ENCODE results near the gene TMEM91. TPM values are rescaled to one million over a fixed set of nuclear protein-coding genes. Genes with fewer than 3 reads are reported as not detected.

Gene TMEM91
- total RNA-seq, 1 experiment from 2014 or later = 5.3 TPM

DNA sequence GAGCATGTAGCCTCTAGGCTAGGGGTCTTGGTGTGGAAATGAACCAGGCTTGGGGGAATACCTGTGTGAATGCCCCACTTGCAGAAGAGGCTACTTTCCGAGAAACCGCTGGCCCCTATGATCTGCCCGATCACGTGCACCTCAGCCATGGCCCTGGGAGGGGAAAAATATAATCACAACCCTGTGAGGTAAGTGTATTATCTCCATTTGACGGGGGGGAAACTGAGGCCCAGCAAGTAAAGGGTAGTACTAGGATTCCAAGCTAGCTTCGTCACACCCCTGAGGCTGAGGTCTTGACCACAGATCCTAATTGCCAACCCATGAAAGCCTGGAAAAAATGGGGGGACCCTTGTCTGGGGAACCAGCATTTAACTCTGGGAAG is 13.0 kb upstream of the TMEM91 start (continued):
- TF ChIP-seq HMGXB4 (CRISPR knock-in tag; IDR thresholded peaks at IDR 0.05) (no peak), CREB1 (CRISPR knock-in tag; IDR thresholded peaks at IDR 0.05) (no peak), ZBTB21 (CRISPR knock-in tag; IDR thresholded peaks at IDR 0.05; ENCODE audit: borderline replicate concordance) (no peak)

DNA sequence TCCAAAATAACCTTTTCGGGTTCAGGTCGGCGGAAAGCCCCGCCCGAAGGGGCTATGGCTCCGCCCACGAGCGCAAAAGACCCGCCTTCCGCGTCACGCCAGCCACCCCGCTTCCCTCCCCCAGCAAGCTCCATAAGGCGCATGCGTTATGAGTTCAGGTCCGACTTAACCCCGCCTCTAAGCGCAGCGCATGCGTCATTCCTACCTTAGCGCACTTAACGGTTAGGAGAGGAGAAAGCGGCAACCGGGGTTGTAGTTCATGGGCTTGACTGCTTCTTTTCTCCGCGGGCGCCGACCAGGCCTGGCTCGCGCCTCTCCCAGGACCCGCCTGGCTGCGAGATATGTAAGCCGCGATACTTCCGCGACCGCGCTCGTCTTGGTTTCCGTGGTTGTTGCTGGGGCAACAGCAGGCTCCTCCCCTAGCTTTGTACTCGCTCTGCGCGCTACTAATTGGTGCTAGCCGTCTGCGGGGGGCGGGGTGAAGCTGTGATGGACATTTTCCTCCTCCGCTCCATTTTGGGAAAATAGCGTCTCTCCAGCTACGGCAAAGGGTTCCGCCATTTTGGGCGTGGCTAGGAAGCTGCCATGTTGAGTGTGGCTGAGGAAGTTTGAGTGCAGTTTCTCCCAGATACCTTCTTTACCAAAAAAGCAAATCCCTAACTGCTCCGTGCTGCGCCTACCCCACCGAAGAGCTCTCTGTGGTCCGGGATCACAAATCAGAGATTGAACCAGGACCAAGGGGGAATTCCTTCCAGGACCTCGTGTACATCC is 12.4 kb upstream of the TMEM91 start, which contains the start of gene B9D2:
TSS of gene B9D2 (minus strand) at position 397 of the 771 bp plus-strand sequence. CDS start 630 bp downstream, outside the sequence.
- ATAC-seq (peak; percentile 96), DNase-seq (ENCODE audit: low spot score) (peak; percentile 98)
- H3K9me3 Mint-ChIP-seq = no peaks in the 10 kb centered on the region
- POLR2A ChIA-PET = interaction anchor here (0.7 to 1.7 kb wide), 8 partner anchors 9 to 586 kb away, joined by 3 to 9 read pairs (median 4); partner anchors contain the start of genes CCDC97, DMAC2, HNRNPUL1 and RAB4B
- 0 out of 2 replicates have a peak, but pooled peaks have one; percentile 9 for TF ChIP-seq CREM (CRISPR knock-in tag; IDR thresholded peaks at IDR 0.05)
- TF ChIP-seq, protein P1, sequence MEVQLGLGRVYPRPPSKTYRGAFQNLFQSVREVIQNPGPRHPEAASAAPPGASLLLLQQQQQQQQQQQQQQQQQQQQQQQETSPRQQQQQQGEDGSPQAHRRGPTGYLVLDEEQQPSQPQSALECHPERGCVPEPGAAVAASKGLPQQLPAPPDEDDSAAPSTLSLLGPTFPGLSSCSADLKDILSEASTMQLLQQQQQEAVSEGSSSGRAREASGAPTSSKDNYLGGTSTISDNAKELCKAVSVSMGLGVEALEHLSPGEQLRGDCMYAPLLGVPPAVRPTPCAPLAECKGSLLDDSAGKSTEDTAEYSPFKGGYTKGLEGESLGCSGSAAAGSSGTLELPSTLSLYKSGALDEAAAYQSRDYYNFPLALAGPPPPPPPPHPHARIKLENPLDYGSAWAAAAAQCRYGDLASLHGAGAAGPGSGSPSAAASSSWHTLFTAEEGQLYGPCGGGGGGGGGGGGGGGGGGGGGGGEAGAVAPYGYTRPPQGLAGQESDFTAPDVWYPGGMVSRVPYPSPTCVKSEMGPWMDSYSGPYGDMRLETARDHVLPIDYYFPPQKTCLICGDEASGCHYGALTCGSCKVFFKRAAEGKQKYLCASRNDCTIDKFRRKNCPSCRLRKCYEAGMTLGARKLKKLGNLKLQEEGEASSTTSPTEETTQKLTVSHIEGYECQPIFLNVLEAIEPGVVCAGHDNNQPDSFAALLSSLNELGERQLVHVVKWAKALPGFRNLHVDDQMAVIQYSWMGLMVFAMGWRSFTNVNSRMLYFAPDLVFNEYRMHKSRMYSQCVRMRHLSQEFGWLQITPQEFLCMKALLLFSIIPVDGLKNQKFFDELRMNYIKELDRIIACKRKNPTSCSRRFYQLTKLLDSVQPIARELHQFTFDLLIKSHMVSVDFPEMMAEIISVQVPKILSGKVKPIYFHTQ (CRISPR knock-in tag; IDR thresholded peaks at IDR 0.05) = no peak
- 0 out of 2 replicates have a peak, but pooled peaks have one; percentile 41 for TF ChIP-seq MAX (CRISPR knock-in tag; IDR thresholded peaks at IDR 0.05)
- TF ChIP-seq NFYB (CRISPR knock-in tag; conservative IDR thresholded peaks at IDR 0.05; ENCODE audit: low read depth) = peak; percentile 50; the same call in 1 of the 2 replicates
- TF ChIP-seq TEAD1 (CRISPR knock-in tag; IDR thresholded peaks at IDR 0.05) = peak; percentile 48; the same call in 1 of the 2 replicates
- peak; percentile 46; the same call in 1 of the 2 replicates for TF ChIP-seq SP1 (CRISPR knock-in tag; conservative IDR thresholded peaks at IDR 0.05)
- no peak for TF ChIP-seq NR3C1 (CRISPR knock-in tag; conservative IDR thresholded peaks at IDR 0.05; ENCODE audit: low read depth)
- peak; percentile 36; the same call in 1 of the 2 replicates for TF ChIP-seq GABPB1 (CRISPR knock-in tag; IDR thresholded peaks at IDR 0.05)
- TF ChIP-seq, protein P2, sequence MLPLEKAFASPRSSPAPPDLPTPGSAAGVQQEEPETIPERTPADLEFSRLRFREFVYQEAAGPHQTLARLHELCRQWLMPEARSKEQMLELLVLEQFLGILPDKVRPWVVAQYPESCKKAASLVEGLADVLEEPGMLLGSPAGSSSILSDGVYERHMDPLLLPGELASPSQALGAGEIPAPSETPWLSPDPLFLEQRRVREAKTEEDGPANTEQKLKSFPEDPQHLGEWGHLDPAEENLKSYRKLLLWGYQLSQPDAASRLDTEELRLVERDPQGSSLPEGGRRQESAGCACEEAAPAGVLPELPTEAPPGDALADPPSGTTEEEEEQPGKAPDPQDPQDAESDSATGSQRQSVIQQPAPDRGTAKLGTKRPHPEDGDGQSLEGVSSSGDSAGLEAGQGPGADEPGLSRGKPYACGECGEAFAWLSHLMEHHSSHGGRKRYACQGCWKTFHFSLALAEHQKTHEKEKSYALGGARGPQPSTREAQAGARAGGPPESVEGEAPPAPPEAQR (CRISPR knock-in tag; IDR thresholded peaks at IDR 0.05) = no peak
- TF ChIP-seq FOXP1 (CRISPR knock-in tag; IDR thresholded peaks at IDR 0.05; ENCODE audit: borderline replicate concordance) = no peak
- no peak for TF ChIP-seq MYBL2 (CRISPR knock-in tag; IDR thresholded peaks at IDR 0.05)
- peak within 1 kb of the TSS; percentile 97 for H3K27ac Mint-ChIP-seq
- H3K27me3 Mint-ChIP-seq (ENCODE audit: low read depth) = no peaks in the 10 kb centered on the region
- no peaks in the 10 kb centered on the region for H3K36me3 Mint-ChIP-seq
- peak within 1 kb of the TSS; percentile 90 for H3K4me3 Mint-ChIP-seq
- CTCF ChIA-PET = interaction anchor here (0.6 to 4.4 kb wide), 15 partner anchors 10 to 207 kb away, joined by 3 to 103 read pairs (median 7); partner anchors contain the start of genes B3GNT8, TGFB1 and TMEM91
- peaks cover 6% of the 10 kb centered on the region; the same call in 1 of the 2 replicates for H3K4me1 Mint-ChIP-seq

All from WTC11 (cell line).